Liver (tissue), 3 donors: ENCODE results near the gene TTC29.

Source experiments
- CTCF ChIP-seq: fragments of 150-350 bp; IDR thresholded peaks from 2 replicates; pipeline ENCODE4 v1.5.1; 2017; ENCODE audit warnings: improper control_type of control experiment, low read depth, low read length; ENCODE audit not compliant: missing input control
- EGR1 ChIP-seq, 2 donors: IDR thresholded peaks; 2 replicates each; pipeline ENCODE4 v1.6.1; 2016 to 2018; ENCODE audit warnings: antibody characterized with exemption in 2 of 2, low read depth in 2 of 2
- GABPA ChIP-seq, 2 donors: IDR thresholded peaks in 1 of 2; conservative IDR thresholded peaks in 1 of 2; 2 replicates each; pipeline ENCODE4 v1.6.1; 2016; ENCODE audit warnings: antibody characterized with exemption in 2 of 2, mild to moderate bottlenecking in 1 of 2, moderate library complexity in 1 of 2
- JUND ChIP-seq, 2 donors: IDR thresholded peaks; 2 replicates each; pipeline ENCODE4 v1.6.1; 2016; ENCODE audit warnings: antibody characterized with exemption in 2 of 2
- MAX ChIP-seq: IDR thresholded peaks from 2 replicates; pipeline ENCODE4 v1.6.1; 2016; ENCODE audit warnings: antibody characterized with exemption
- RAD21 ChIP-seq, 2 donors: IDR thresholded peaks; 2 replicates each; pipeline ENCODE4 v1.6.1; 2016; ENCODE audit warnings: antibody characterized with exemption in 2 of 2, mild to moderate bottlenecking in 2 of 2
- REST ChIP-seq: IDR thresholded peaks from 2 replicates; pipeline ENCODE4 v1.6.1; 2016; ENCODE audit warnings: antibody characterized with exemption, mild to moderate bottlenecking
- TAF1 ChIP-seq: conservative IDR thresholded peaks from 2 replicates; pipeline ENCODE4 v1.6.1; 2016; ENCODE audit warnings: antibody characterized with exemption, mild to moderate bottlenecking
- YY1 ChIP-seq: IDR thresholded peaks from 2 replicates; pipeline ENCODE4 v1.6.1; 2016; ENCODE audit warnings: antibody characterized with exemption, mild to moderate bottlenecking
- donor health status: healthy.
- donor health status: healthy.

GRCh38 chr4:146883070-146883469 lies 62.6 kb downstream of the TTC29 start:
- TF ChIP-seq REST (no peak), RAD21 (IDR thresholded peaks at IDR 0.05) (no peak), CTCF (no peak), GABPA (IDR thresholded peaks at IDR 0.05 in 1 of 2, conservative IDR thresholded peaks at IDR 0.05 in 1 of 2) (no peak), YY1 (no peak), JUND (IDR thresholded peaks at IDR 0.05) (no peak), MAX (no peak), EGR1 (IDR thresholded peaks at IDR 0.05; ENCODE audit: low read depth in 2 of 2) (no peak), TAF1 (no peak)
